Fibroblast of the aortic adventitia (primary cell): Measurements from ENCODE around the gene WNT9B. TPM values are rescaled to one million over a fixed set of nuclear protein-coding genes. Genes with fewer than 3 reads are reported as not detected.

Experiments used
- DNase-seq: peaks from one replicate; pipeline ENCODE4 v3.0.0-alpha.2; 2010; ENCODE audit warnings: low read depth
- H3K4me3 ChIP-seq: 2 replicates; pipeline ENCODE4 v1.5.1; 2011; ENCODE audit warnings: low read depth, mild to moderate bottlenecking, control low read depth, low read length, moderate library complexity
- total RNA-seq: library from RNA; depleted of rRNA; stranded (reverse); fragments of >200 nt; gene quantifications from 2 replicates; pipeline ENCODE4 v1.2.3, GENCODE V29; 2012; ENCODE audit warnings: low replicate concordance
- TF ChIP-seq, protein P1 (sequence below): IDR thresholded peaks from 2 replicates; pipeline ENCODE4 v1.5.1; 2011; ENCODE audit warnings: mild to moderate bottlenecking, low read length, control low read depth, inconsistent platforms; ENCODE audit not compliant: insufficient read depth

WNT9B gene
- total RNA-seq, 1 donor = 0.09 TPM

DNA sequence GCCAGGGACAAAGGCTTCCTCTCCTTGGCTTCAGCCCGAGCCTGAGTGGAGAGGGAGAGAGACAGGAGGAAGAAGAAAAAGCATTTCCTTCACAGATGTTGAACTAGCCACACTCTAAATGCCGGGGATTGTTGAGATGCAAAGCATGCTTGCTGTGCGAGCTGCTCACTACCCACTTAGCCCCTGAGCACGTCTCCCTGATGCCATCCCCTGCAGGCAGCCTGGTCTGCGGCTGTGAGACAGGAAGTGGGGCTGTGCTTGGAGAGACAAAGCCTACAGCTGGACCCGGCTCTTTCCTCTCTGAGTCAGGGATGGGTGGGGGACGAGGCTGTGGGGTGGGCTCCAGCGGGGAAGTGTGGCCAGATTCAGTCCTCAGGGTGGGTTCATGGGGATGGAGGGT, 13.7 kb downstream of the WNT9B start:
- DNase-seq = no peak
- no peak overlapping the region for H3K4me3 ChIP-seq
- TF ChIP-seq, protein P1, sequence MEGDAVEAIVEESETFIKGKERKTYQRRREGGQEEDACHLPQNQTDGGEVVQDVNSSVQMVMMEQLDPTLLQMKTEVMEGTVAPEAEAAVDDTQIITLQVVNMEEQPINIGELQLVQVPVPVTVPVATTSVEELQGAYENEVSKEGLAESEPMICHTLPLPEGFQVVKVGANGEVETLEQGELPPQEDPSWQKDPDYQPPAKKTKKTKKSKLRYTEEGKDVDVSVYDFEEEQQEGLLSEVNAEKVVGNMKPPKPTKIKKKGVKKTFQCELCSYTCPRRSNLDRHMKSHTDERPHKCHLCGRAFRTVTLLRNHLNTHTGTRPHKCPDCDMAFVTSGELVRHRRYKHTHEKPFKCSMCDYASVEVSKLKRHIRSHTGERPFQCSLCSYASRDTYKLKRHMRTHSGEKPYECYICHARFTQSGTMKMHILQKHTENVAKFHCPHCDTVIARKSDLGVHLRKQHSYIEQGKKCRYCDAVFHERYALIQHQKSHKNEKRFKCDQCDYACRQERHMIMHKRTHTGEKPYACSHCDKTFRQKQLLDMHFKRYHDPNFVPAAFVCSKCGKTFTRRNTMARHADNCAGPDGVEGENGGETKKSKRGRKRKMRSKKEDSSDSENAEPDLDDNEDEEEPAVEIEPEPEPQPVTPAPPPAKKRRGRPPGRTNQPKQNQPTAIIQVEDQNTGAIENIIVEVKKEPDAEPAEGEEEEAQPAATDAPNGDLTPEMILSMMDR = no peak

DNA sequence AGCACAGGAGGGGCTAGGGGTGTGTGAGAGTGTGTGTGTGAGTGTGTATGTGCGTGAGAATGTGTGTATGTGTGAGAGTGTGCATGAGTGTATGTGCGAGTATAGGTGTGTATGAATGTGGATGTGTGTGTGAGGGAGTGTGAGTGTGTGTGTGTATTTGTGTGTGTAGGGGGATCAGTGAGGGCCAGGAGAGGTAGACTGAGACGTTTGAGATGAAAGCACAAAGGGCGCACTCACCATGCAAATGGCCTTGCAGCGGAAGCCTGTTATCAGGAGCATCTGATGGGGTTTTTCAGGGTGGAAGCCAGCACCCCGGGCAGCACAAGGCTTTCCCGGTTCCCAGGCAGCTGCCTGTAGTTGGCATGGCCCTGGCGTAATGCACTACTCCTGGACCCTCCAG, 14.9 kb downstream of the WNT9B start:
- TF ChIP-seq, protein P1 = no peak
- DNase-seq = no peak
- H3K4me3 ChIP-seq = no peak overlapping the region

DNA sequence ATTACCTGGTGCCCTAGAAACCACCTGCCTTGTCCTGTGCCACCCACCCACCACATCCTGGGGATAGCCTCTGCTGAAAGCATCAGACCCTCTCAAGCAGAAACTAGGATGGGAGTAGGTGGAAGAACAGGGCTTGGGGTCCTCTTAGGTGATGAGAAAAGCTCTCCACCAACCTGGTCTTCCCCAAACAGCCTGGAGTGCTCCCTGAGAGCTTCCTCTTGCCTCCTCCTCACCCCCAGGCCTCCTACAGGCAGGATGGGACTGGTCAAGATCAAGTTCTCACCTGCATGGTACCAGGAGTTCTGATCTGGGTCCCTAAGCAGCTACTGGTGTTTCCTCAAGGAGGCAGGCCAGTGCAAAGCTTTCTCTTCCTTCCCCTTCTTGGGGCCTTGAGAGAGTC, 15.4 kb downstream of the WNT9B start:
- H3K4me3 ChIP-seq = no peak overlapping the region
- TF ChIP-seq, protein P1 = no peak
- no peak for DNase-seq

DNA sequence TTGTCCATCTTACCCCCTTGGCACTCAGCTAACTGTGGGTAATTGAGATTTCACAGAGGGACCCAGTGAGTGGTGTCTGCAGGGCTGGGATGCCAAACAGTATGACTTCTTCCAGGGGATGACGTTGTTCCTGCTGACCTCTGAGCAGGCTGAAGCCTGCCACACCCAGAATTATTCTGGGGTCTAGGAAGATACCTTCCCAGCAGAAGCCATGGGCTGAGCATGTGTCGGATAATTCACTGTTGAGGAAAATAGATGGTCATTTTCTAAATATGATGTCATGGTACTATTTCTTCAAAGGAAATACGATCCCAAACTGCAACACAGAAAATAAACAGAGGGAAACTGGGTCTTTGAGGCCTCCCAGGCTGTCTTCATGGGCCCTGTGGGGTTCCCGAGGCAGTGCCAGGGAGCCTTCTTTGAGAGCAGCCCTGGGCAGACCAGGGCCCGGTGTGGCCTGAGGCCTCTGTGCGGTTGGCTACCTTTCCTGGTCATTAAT, 17.4 kb downstream of the WNT9B start:
- DNase-seq = peak; percentile 5
- H3K4me3 ChIP-seq = no peak overlapping the region
- TF ChIP-seq, protein P1 = no peak

DNA sequence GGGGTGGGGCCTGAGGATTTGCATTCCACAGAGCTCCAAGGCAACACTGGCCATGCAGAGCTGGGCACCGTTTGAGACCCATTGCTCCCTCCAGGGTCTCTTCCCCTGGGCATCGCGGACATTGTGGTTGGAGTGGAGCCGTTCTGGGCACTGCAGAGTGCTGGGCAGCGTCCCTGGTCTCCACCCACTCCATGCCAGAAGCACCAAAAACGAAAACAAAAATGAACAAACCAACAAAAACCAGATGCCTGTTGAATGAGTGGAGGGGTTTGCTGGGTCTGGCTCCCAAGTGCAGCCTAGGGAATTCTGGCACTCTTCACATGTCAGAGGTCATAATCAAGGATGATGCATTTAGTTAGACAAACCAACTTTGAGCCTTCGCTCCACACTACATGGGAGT, 17.9 kb downstream of the WNT9B start:
- H3K4me3 ChIP-seq = no peak overlapping the region
- TF ChIP-seq, protein P1 = no peak
- DNase-seq = no peak

DNA sequence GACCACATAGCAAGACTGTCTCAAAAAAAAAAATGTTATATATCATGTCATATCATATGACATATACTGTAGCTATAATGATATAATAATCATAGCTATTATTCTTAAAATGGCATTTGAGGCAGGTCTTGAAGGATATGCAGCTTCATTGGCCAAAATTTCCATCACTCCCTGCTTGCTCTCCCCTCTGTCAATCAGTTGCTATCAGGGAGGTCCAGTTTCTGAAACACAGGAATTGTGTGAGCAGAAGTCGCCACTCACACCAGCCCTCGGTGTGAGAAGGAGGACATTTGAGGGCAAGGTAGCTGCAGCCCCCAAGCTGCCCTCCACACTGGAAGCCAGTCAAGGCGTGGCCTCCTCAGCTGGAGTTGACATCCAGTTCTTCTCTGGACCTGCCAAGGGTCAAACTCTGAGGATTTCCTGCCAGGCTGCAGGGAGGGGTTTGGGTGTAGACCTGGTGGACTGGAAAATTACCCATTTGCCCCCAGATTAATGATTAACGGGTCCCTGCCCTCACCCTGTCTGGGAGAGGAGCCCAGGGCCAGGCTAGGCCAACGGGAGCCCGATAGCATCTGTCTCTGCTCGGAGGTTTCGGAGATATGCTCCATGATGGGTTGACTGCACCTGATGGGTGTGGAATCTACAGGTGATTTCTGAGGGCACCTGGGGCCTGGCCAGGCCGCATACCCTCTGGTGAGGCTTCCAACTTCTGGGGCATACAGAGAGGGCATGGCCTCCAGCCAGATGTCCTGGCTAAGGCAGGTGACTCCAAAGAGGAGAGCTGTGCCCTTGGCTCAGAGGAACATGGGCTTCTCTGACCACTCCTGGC, 18.8 kb downstream of the WNT9B start:
- TF ChIP-seq, protein P1 = no peak

More for the DNA sequence above, 18.8 kb downstream of the WNT9B start:
- H3K4me3 ChIP-seq = no peak overlapping the region
- DNase-seq = no peak
